ENCODE data around the gene NCAPD3. TPM values are rescaled to one million over a fixed set of nuclear protein-coding genes. Genes with fewer than 3 reads are reported as not detected.

The NCAPD3 gene
- total RNA-seq, 1 donor, result 9.4 TPM

GRCh38 chr11:134224710-134225664, 1.2 kb upstream of the NCAPD3 start:
- H3K36me3 ChIP-seq (ENCODE audit: insufficient read depth, low read length), result peaks cover 5% of the 10 kb centered on the region
- H3K4me1 ChIP-seq (ENCODE audit: insufficient read depth, low read length), result peaks cover 20% of the 10 kb centered on the region
- H3K79me2 ChIP-seq (ENCODE audit: insufficient read depth, low read length), result peaks cover 86% of the 10 kb centered on the region
- H3K4me3 ChIP-seq (ENCODE audit: insufficient read depth, low read length), result peak overlapping the region; percentile 97
- peak overlapping the region; percentile 84 for H2AFZ ChIP-seq (ENCODE audit: low read length)
- H4K20me1 ChIP-seq (ENCODE audit: insufficient read depth, low read length), result peaks cover 43% of the 10 kb centered on the region
- peak overlapping the region; percentile 99 for H3K4me2 ChIP-seq (ENCODE audit: insufficient read depth, low read length)
- peak; percentile 55 for DNase-seq (ENCODE audit: insufficient read length, low spot score, missing footprints)
- peak overlapping the region; percentile 94 for H3K27ac ChIP-seq (ENCODE audit: low read depth, low read length)
- no peak for TF ChIP-seq CTCF (IDR thresholded peaks at IDR 0.05; ENCODE audit: extremely low read depth, low read depth, low read length)
- H3K27me3 ChIP-seq (ENCODE audit: insufficient read depth, low read length), result no peaks in the 10 kb centered on the region
- no peaks in the 10 kb centered on the region for H3K9me3 ChIP-seq (ENCODE audit: low read depth, low read length)

- Histone ChIP-seq H3K27me3 (ENCODE audit: insufficient read depth, low read length) (no peaks in the 10 kb centered on the region), H3K27ac (ENCODE audit: low read depth, low read length) (peak overlapping the region; percentile 94), H3K4me1 (ENCODE audit: insufficient read depth, low read length) (peaks cover 20% of the 10 kb centered on the region), H2AFZ (ENCODE audit: low read length) (peak overlapping the region; percentile 63), H3K4me2 (ENCODE audit: insufficient read depth, low read length) (peak overlapping the region; percentile 99), H3K9me3 (ENCODE audit: low read depth, low read length) (no peaks in the 10 kb centered on the region), H3K36me3 (ENCODE audit: insufficient read depth, low read length) (peaks cover 10% of the 10 kb centered on the region), H3K79me2 (ENCODE audit: insufficient read depth, low read length) (peaks cover 75% of the 10 kb centered on the region), H4K20me1 (ENCODE audit: insufficient read depth, low read length) (peaks cover 27% of the 10 kb centered on the region), H3K4me3 (ENCODE audit: insufficient read depth, low read length) (peak overlapping the region; percentile 97)
- DNase-seq (ENCODE audit: insufficient read length, low spot score, missing footprints), result no peak
- TF ChIP-seq CTCF (IDR thresholded peaks at IDR 0.05; ENCODE audit: extremely low read depth, low read depth, low read length), result no peak
These were observed 646 bp downstream of the NCAPD3 start for GRCh38 chr11:134223121-134223520.

- Histone ChIP-seq H3K79me2 (ENCODE audit: insufficient read depth, low read length) (peaks cover 61% of the 10 kb centered on the region), H3K36me3 (ENCODE audit: insufficient read depth, low read length) (peaks cover 13% of the 10 kb centered on the region), H3K4me3 (ENCODE audit: insufficient read depth, low read length) (no peak overlapping the region), H4K20me1 (ENCODE audit: insufficient read depth, low read length) (no peaks in the 10 kb centered on the region), H3K27me3 (ENCODE audit: insufficient read depth, low read length) (no peaks in the 10 kb centered on the region), H2AFZ (ENCODE audit: low read length) (no peak overlapping the region), H3K27ac (ENCODE audit: low read depth, low read length) (no peak overlapping the region), H3K4me2 (ENCODE audit: insufficient read depth, low read length) (no peak overlapping the region), H3K9me3 (ENCODE audit: low read depth, low read length) (no peaks in the 10 kb centered on the region), H3K4me1 (ENCODE audit: insufficient read depth, low read length) (no peaks in the 10 kb centered on the region)
- TF ChIP-seq CTCF (IDR thresholded peaks at IDR 0.05; ENCODE audit: extremely low read depth, low read depth, low read length), result no peak
- DNase-seq (ENCODE audit: insufficient read length, low spot score, missing footprints), result no peak
These were observed 7.0 kb downstream of the NCAPD3 start for GRCh38 chr11:134216816-134217215.

GRCh38 chr11:134215836-134216235, 7.9 kb downstream of the NCAPD3 start:
- peaks cover 57% of the 10 kb centered on the region for H3K79me2 ChIP-seq (ENCODE audit: insufficient read depth, low read length)
- no peaks in the 10 kb centered on the region for H3K4me1 ChIP-seq (ENCODE audit: insufficient read depth, low read length)
- peaks cover 13% of the 10 kb centered on the region for H3K36me3 ChIP-seq (ENCODE audit: insufficient read depth, low read length)

More at GRCh38 chr11:134215836-134216235, 7.9 kb downstream of the NCAPD3 start:
- Histone ChIP-seq H3K27ac (ENCODE audit: low read depth, low read length) (no peak overlapping the region), H3K4me3 (ENCODE audit: insufficient read depth, low read length) (no peak overlapping the region), H3K27me3 (ENCODE audit: insufficient read depth, low read length) (no peaks in the 10 kb centered on the region), H3K9me3 (ENCODE audit: low read depth, low read length) (no peaks in the 10 kb centered on the region), H3K4me2 (ENCODE audit: insufficient read depth, low read length) (no peak overlapping the region), H4K20me1 (ENCODE audit: insufficient read depth, low read length) (no peaks in the 10 kb centered on the region), H2AFZ (ENCODE audit: low read length) (peak overlapping the region; percentile 49)
- DNase-seq (ENCODE audit: insufficient read length, low spot score, missing footprints), result no peak
- no peak for TF ChIP-seq CTCF (IDR thresholded peaks at IDR 0.05; ENCODE audit: extremely low read depth, low read depth, low read length)
